GM18507 (cell line): ENCODE results near the gene SPRTN.

Experiments used
- DNase-seq: peaks from one replicate; pipeline ENCODE4 v3.0.0; 2011; ENCODE audit warnings: low read depth; ENCODE audit not compliant: insufficient read length; ENCODE audit errors: extremely low spot score
- FAIRE-seq: peaks from 2 replicates; lab custom pipeline; 2011; peaks lifted over from hg19 to GRCh38; lab: Jason Lieb, UNC

The SPRTN gene

GRCh38 chr1:231338270-231339128 lies at the start of gene SPRTN:
TSS of gene SPRTN (plus strand) at chr1:231338293. CDS start at chr1:231338384, 91 bp downstream.
- DNase-seq (peak; percentile 84), FAIRE-seq (no peak)

- DNase-seq = no peak
- FAIRE-seq = no peak
Measured at GRCh38 chr1:231295938-231296337, 42.2 kb upstream of the SPRTN start.

- FAIRE-seq = no peak
- DNase-seq = no peak
Measured at GRCh38 chr1:231301990-231302389, 36.1 kb upstream of the SPRTN start.

GRCh38 chr1:231310391-231310934 lies 27.6 kb upstream of the SPRTN start:
- DNase-seq (no peak), FAIRE-seq (no peak)

- FAIRE-seq (no peak), DNase-seq (no peak)
Measured at GRCh38 chr1:231311720-231312431, 26.2 kb upstream of the SPRTN start.

- DNase-seq (no peak), FAIRE-seq (no peak)
Measured at GRCh38 chr1:231312432-231312788, 25.7 kb upstream of the SPRTN start.

- FAIRE-seq = no peak
- no peak for DNase-seq
Measured at GRCh38 chr1:231313661-231314060, 24.4 kb upstream of the SPRTN start.

GRCh38 chr1:231315887-231316286 lies 22.2 kb upstream of the SPRTN start:
- peak; percentile 8 for DNase-seq
- FAIRE-seq = no peak

- FAIRE-seq = no peak
- no peak for DNase-seq
Measured at GRCh38 chr1:231317306-231318014, 20.6 kb upstream of the SPRTN start.

GRCh38 chr1:231318015-231318355 lies 20.1 kb upstream of the SPRTN start:
- DNase-seq = no peak
- no peak for FAIRE-seq

GRCh38 chr1:231318568-231318967 lies 19.5 kb upstream of the SPRTN start:
- no peak for FAIRE-seq
- no peak for DNase-seq

- no peak for FAIRE-seq
- DNase-seq = no peak
Measured at GRCh38 chr1:231319080-231319479, 19.0 kb upstream of the SPRTN start.

- FAIRE-seq (no peak), DNase-seq (no peak)
Measured at GRCh38 chr1:231322880-231323530, 15.1 kb upstream of the SPRTN start.

- DNase-seq (no peak), FAIRE-seq (no peak)
Measured at GRCh38 chr1:231324660-231325059, 13.4 kb upstream of the SPRTN start.

- DNase-seq = no peak
Measured at GRCh38 chr1:231326248-231326647, 11.8 kb upstream of the SPRTN start.

GRCh38 chr1:231327617-231328016 lies 10.5 kb upstream of the SPRTN start:
- DNase-seq = no peak
- FAIRE-seq = no peak

More at GRCh38 chr1:231326248-231326647, 11.8 kb upstream of the SPRTN start:
- no peak for FAIRE-seq

GRCh38 chr1:231329483-231329882 lies 8.6 kb upstream of the SPRTN start:
- peak; percentile 33 for FAIRE-seq
- no peak for DNase-seq

- no peak for DNase-seq
- no peak for FAIRE-seq
Measured at GRCh38 chr1:231332761-231333160, 5.3 kb upstream of the SPRTN start.

- DNase-seq = no peak
- FAIRE-seq = peak; percentile 65
Measured at GRCh38 chr1:231334079-231334666, 3.9 kb upstream of the SPRTN start.
